K562 (cell line): Measurements from ENCODE around the gene B4GALNT2.
"Not testable (repeated sequence)": the region's sequence is repeated elsewhere in the genome, so short reads cannot be mapped to it uniquely, and the experiment has no call there.

Experiments used
- ERF ChIP-seq: fragments of 450-650 bp; formaldehyde crosslinking; IDR thresholded peaks from 2 replicates; pipeline ENCODE4 v1.4.0; 2020; ENCODE audit warnings: mild to moderate bottlenecking, mixed read lengths
- L3MBTL2 ChIP-seq: fragments of 450-650 bp; IDR thresholded peaks from 2 replicates; pipeline ENCODE4 v1.6.1; 2016; ENCODE audit warnings: mild to moderate bottlenecking, moderate library complexity
- MAFG ChIP-seq: fragments of 450-650 bp; conservative IDR thresholded peaks from 2 replicates; pipeline ENCODE4 v1.6.1; 2016; ENCODE audit warnings: missing genetic modification characterization, missing compliant biosample characterization
- SIN3A ChIP-seq, 2 experiments: fragments of 150-350 bp in 1 of 2; IDR thresholded peaks; 2 replicates each; pipeline ENCODE4 v1.6.1; 2011 to 2016; ENCODE audit warnings: borderline replicate concordance in 2 of 2, low read depth in 2 of 2, low read length in 2 of 2, mild to moderate bottlenecking in 2 of 2, moderate library complexity in 2 of 2; ENCODE audit not compliant: control insufficient read depth in 1 of 2
- SMAD4 ChIP-seq: fragments of 250-450 bp; sonication (Bioruptor Pico); conservative IDR thresholded peaks from 2 replicates; pipeline ENCODE4 v1.8.0; 2021; ENCODE audit warnings: inconsistent platforms, mild to moderate bottlenecking, moderate library complexity
- ZNF699 ChIP-seq: fragments of 250-450 bp; sonication (Bioruptor Pico); IDR thresholded peaks from 2 replicates; pipeline ENCODE4 v1.8.0; 2021; ENCODE audit warnings: mild to moderate bottlenecking, moderate library complexity; ENCODE audit not compliant: insufficient replicate concordance
- TF ChIP-seq, protein P1 (sequence below): fragments of 200-400 bp; formaldehyde crosslinking; IDR thresholded peaks from 2 replicates; pipeline ENCODE4 v1.6.1; 2017; ENCODE audit warnings: mild to moderate bottlenecking, low read depth, low read length, moderate library complexity
- TF ChIP-seq, protein P2 (sequence below), 3 experiments: IDR thresholded peaks in 2 of 3; conservative IDR thresholded peaks in 1 of 3; 2 replicates each; pipeline ENCODE4 v1.5.1; 2011 to 2012; ENCODE audit warnings: low read length in 3 of 3, mild to moderate bottlenecking in 3 of 3, control low read depth in 2 of 3, improper control_type of control experiment in 1 of 3, inconsistent platforms in 1 of 3, low read depth in 1 of 3, mixed read lengths in 1 of 3, moderate library complexity in 1 of 3; ENCODE audit not compliant: insufficient read depth in 2 of 3

DNA sequence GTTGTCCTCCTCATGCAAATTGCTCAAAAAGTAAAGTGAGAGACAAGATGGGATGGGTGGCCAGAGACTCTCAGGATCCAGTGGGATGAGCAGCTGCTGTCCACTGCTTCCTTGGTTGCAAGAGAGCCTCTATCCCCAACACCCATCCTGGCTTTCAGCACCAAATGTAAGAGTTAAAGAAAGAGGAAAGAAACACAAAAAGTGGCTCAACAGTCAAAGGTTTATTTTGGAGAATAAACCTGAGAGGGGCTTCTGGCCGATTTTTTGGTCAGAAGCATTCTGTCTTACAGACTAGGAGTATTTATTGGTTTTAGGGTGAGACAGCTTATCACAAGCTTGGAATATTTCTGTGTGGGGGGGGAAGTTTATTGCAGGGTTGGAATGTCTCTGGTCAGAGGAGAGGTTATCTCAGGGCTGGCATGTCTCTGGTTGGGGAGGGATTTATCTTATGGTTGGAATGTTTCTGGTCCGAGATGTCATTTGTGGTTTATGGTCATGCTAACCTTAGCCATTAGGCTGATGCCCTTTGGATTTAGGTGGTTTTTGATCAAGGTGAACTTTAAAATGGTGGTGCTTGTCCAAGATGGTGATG lies 3.1 kb upstream of the B4GALNT2 start:
- TF ChIP-seq, protein P1, sequence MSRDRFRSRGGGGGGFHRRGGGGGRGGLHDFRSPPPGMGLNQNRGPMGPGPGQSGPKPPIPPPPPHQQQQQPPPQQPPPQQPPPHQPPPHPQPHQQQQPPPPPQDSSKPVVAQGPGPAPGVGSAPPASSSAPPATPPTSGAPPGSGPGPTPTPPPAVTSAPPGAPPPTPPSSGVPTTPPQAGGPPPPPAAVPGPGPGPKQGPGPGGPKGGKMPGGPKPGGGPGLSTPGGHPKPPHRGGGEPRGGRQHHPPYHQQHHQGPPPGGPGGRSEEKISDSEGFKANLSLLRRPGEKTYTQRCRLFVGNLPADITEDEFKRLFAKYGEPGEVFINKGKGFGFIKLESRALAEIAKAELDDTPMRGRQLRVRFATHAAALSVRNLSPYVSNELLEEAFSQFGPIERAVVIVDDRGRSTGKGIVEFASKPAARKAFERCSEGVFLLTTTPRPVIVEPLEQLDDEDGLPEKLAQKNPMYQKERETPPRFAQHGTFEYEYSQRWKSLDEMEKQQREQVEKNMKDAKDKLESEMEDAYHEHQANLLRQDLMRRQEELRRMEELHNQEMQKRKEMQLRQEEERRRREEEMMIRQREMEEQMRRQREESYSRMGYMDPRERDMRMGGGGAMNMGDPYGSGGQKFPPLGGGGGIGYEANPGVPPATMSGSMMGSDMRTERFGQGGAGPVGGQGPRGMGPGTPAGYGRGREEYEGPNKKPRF = not testable (repeated sequence)
- not testable (repeated sequence) for TF ChIP-seq MAFG (tag); SMAD4 (CRISPR knock-in tag); SIN3A (IDR thresholded peaks at IDR 0.05; ENCODE audit: borderline replicate concordance in 2 of 2, control insufficient read depth in 1 of 2, low read depth in 2 of 2, low read length in 2 of 2); L3MBTL2; ZNF699 (CRISPR knock-in tag); ERF (CRISPR knock-in tag)
- TF ChIP-seq, protein P2, sequence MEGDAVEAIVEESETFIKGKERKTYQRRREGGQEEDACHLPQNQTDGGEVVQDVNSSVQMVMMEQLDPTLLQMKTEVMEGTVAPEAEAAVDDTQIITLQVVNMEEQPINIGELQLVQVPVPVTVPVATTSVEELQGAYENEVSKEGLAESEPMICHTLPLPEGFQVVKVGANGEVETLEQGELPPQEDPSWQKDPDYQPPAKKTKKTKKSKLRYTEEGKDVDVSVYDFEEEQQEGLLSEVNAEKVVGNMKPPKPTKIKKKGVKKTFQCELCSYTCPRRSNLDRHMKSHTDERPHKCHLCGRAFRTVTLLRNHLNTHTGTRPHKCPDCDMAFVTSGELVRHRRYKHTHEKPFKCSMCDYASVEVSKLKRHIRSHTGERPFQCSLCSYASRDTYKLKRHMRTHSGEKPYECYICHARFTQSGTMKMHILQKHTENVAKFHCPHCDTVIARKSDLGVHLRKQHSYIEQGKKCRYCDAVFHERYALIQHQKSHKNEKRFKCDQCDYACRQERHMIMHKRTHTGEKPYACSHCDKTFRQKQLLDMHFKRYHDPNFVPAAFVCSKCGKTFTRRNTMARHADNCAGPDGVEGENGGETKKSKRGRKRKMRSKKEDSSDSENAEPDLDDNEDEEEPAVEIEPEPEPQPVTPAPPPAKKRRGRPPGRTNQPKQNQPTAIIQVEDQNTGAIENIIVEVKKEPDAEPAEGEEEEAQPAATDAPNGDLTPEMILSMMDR (IDR thresholded peaks at IDR 0.05 in 2 of 3, conservative IDR thresholded peaks at IDR 0.05 in 1 of 3; ENCODE audit: insufficient read depth in 2 of 3, low read depth in 1 of 3, low read length in 3 of 3) = not testable (repeated sequence)
